ENCODE data around the gene AGFG1. TPM values are rescaled to one million over a fixed set of nuclear protein-coding genes. Genes with fewer than 3 reads are reported as not detected.

AGFG1 gene
- total RNA-seq, 1 experiment from 2014 or later: 109 TPM

GRCh38 chr2:227576110-227576509 lies 104.2 kb downstream of the AGFG1 start:
- Mint-ChIP-seq H3K27me3 (ENCODE audit: low read depth) (no peaks in the 10 kb centered on the region), H3K27ac (no peak overlapping the region), H3K9me3 (peaks cover 0 to under 1% of the 10 kb centered on the region in 2 experiments; a peak in 2 of 5 replicates), H3K4me1 (peaks cover 6 to 7% of the 10 kb centered on the region in 2 experiments), H3K36me3 (ENCODE audit: insufficient read depth in 1 of 3, low read depth in 3 of 3) (no peaks in the 10 kb centered on the region), H3K4me3 (no peak overlapping the region)
- no peak overlapping the region for H3K27ac ChIP-seq (ENCODE audit: insufficient read length, low read depth, low read length)
- no peaks in the 10 kb centered on the region for H3K27me3 ChIP-seq (ENCODE audit: insufficient read depth, low read length)
- H4K8ac ChIP-seq (replicated peaks; ENCODE audit: insufficient read length, low read depth, low read length): no peak overlapping the region
- H2BK5ac ChIP-seq (ENCODE audit: insufficient read length, low read length): no peak overlapping the region
- H3K56ac ChIP-seq (ENCODE audit: insufficient read length, low read depth, low read length): no peak overlapping the region
- H2AK5ac ChIP-seq (ENCODE audit: insufficient read length, low read length): no peak overlapping the region
- H2BK120ac ChIP-seq (ENCODE audit: low read depth, low read length, poor library complexity, severe bottlenecking): no peak overlapping the region
- H3K4me1 ChIP-seq (ENCODE audit: insufficient read depth, low read length): no peaks in the 10 kb centered on the region
- no peak overlapping the region for H3K4me2 ChIP-seq (ENCODE audit: insufficient read depth, insufficient read length, low read length)
- H3K23ac ChIP-seq (ENCODE audit: insufficient read length, low read depth, low read length): no peak overlapping the region
- no peak overlapping the region for H4K91ac ChIP-seq (ENCODE audit: insufficient read length, low read depth, low read length)
- H2BK15ac ChIP-seq (ENCODE audit: low read depth, low read length): no peak overlapping the region
- TF ChIP-seq, protein P1, sequence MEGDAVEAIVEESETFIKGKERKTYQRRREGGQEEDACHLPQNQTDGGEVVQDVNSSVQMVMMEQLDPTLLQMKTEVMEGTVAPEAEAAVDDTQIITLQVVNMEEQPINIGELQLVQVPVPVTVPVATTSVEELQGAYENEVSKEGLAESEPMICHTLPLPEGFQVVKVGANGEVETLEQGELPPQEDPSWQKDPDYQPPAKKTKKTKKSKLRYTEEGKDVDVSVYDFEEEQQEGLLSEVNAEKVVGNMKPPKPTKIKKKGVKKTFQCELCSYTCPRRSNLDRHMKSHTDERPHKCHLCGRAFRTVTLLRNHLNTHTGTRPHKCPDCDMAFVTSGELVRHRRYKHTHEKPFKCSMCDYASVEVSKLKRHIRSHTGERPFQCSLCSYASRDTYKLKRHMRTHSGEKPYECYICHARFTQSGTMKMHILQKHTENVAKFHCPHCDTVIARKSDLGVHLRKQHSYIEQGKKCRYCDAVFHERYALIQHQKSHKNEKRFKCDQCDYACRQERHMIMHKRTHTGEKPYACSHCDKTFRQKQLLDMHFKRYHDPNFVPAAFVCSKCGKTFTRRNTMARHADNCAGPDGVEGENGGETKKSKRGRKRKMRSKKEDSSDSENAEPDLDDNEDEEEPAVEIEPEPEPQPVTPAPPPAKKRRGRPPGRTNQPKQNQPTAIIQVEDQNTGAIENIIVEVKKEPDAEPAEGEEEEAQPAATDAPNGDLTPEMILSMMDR (conservative IDR thresholded peaks at IDR 0.05): no peak
- H3K9ac ChIP-seq (ENCODE audit: extremely low read depth, insufficient read length, low read length): no peak overlapping the region
- H3K79me1 ChIP-seq (ENCODE audit: insufficient read depth, low read depth, low read length, poor library complexity, severe bottlenecking): no peaks in the 10 kb centered on the region
- H3K14ac ChIP-seq (ENCODE audit: insufficient read depth, low read length): no peak overlapping the region
- H2BK12ac ChIP-seq (ENCODE audit: insufficient read length, low read depth, low read length): no peak overlapping the region
- H3K9me3 ChIP-seq (ENCODE audit: control insufficient read depth, low read depth, low read length): no peaks in the 10 kb centered on the region
- H3K4ac ChIP-seq (ENCODE audit: low read depth, low read length): no peak overlapping the region
- no peak overlapping the region for H2BK20ac ChIP-seq (ENCODE audit: low read depth, low read length, poor library complexity, severe bottlenecking)
- no peaks in the 10 kb centered on the region for H3K79me2 ChIP-seq (ENCODE audit: insufficient read depth, low read length)
- H2AFZ ChIP-seq (ENCODE audit: low read length): no peak overlapping the region
- no peak overlapping the region for H3K18ac ChIP-seq (ENCODE audit: insufficient read length, low read depth, low read length)
- no peaks in the 10 kb centered on the region for H3K23me2 ChIP-seq (ENCODE audit: insufficient read length, low read depth, low read length, poor library complexity, severe bottlenecking)
- no peaks in the 10 kb centered on the region for H4K20me1 ChIP-seq (ENCODE audit: control insufficient read depth, insufficient read depth, insufficient read length)
- no peak for DNase-seq
- H4K5ac ChIP-seq (ENCODE audit: insufficient read length, low read depth, low read length): no peak overlapping the region
- H3T11ph ChIP-seq (ENCODE audit: low read length): no peak overlapping the region

Data from H9 (cell line).